Neural cell (in vitro differentiated cells): ENCODE measurements around the gene CCDC106. TPM values are rescaled to one million over a fixed set of nuclear protein-coding genes. Genes with fewer than 3 reads are reported as not detected.

Experiments
- H2AFZ ChIP-seq: fragments of 200-600, 300-800 bp; sonication (generic), shearing (Covaris generic); 2 replicates; pipeline ENCODE4 v1.6.0; 2014; ENCODE audit warnings: low read depth, mild to moderate bottlenecking, antibody characterized with exemption, low read length, moderate library complexity
- H3F3A ChIP-seq: fragments of 200-600 bp; shearing (Covaris generic); 2 replicates; pipeline ENCODE4 v1.6.1; 2016; ENCODE audit warnings: mild to moderate bottlenecking, moderate library complexity, mixed read lengths, antibody characterized with exemption, low read length; ENCODE audit not compliant: insufficient read depth, poor library complexity, severe bottlenecking
- H3K27ac ChIP-seq: fragments of 200-600, 300-800 bp; sonication (generic), shearing (Covaris generic); 2 replicates; pipeline ENCODE4 v1.5.1; 2014; ENCODE audit warnings: mild to moderate bottlenecking, low read length, moderate library complexity
- H3K27me3 ChIP-seq: fragments of 300-800, 200-600 bp; sonication (generic), shearing (Covaris generic); 2 replicates; pipeline ENCODE4 v1.6.0; 2014; ENCODE audit warnings: mild to moderate bottlenecking, low read depth, low read length, moderate library complexity; ENCODE audit not compliant: insufficient read depth
- H3K36me3 ChIP-seq: fragments of 300-800, 200-600 bp; sonication (generic), shearing (Covaris generic); 2 replicates; pipeline ENCODE4 v1.5.1; 2014; ENCODE audit warnings: mild to moderate bottlenecking, antibody characterized with exemption, low read length, moderate library complexity; ENCODE audit not compliant: insufficient read depth
- H3K4me2 ChIP-seq: fragments of 300-800, 200-600 bp; sonication (generic), shearing (Covaris generic); 2 replicates; pipeline ENCODE4 v1.6.0; 2014; ENCODE audit warnings: mild to moderate bottlenecking, low read length
- H3K4me3 ChIP-seq: fragments of 300-800, 200-600 bp; sonication (generic), shearing (Covaris generic); 2 replicates; pipeline ENCODE4 v1.5.1; 2014; ENCODE audit warnings: mild to moderate bottlenecking, low read length, moderate library complexity
- H3K79me2 ChIP-seq: fragments of 200-600 bp; shearing (Covaris generic); replicated peaks from 2 replicates; pipeline ENCODE4 v1.6.0; 2014; ENCODE audit warnings: mild to moderate bottlenecking, low read length, moderate library complexity; ENCODE audit not compliant: insufficient read depth
- H3K9ac ChIP-seq: fragments of 300-800, 200-600 bp; sonication (generic), shearing (Covaris generic); 2 replicates; pipeline ENCODE4 v1.6.1; 2016; ENCODE audit warnings: mild to moderate bottlenecking, low read length, mixed read lengths
- H3K9me2 ChIP-seq: fragments of 200-600 bp; shearing (Covaris generic); 2 replicates; pipeline ENCODE4 v1.6.1; 2016; ENCODE audit warnings: mild to moderate bottlenecking, low read length, mixed read lengths; ENCODE audit not compliant: insufficient read depth
- H3K9me3 ChIP-seq: fragments of 200-600, 300-800 bp; sonication (generic), shearing (Covaris generic); 2 replicates; pipeline ENCODE4 v1.6.1; 2016; ENCODE audit warnings: mild to moderate bottlenecking, mixed run types, low read length, moderate library complexity, mixed read lengths
- H4K20me1 ChIP-seq: fragments of 200-600 bp; shearing (Covaris generic); 2 replicates; pipeline ENCODE4 v1.6.1; 2016; ENCODE audit warnings: mild to moderate bottlenecking, mixed run types; ENCODE audit not compliant: insufficient read depth
- EP300 ChIP-seq: fragments of 450-650 bp; conservative IDR thresholded peaks from 2 replicates; pipeline ENCODE4 v1.6.1; 2014; ENCODE audit warnings: antibody characterized with exemption, mild to moderate bottlenecking, moderate library complexity; ENCODE audit not compliant: poor library complexity, severe bottlenecking
- EZH2 ChIP-seq: fragments of 200-600, 300-800 bp; shearing (Covaris generic), sonication (generic); IDR thresholded peaks from 2 replicates; pipeline ENCODE4 v1.6.1; 2014; ENCODE audit warnings: antibody characterized with exemption, low read length, borderline replicate concordance, mild to moderate bottlenecking; ENCODE audit not compliant: insufficient read depth, poor library complexity, severe bottlenecking
- MXI1 ChIP-seq: fragments of 450-650 bp; conservative IDR thresholded peaks from 2 replicates; pipeline ENCODE4 v1.6.1; 2014; ENCODE audit warnings: antibody characterized with exemption, mild to moderate bottlenecking; ENCODE audit not compliant: poor library complexity, severe bottlenecking
- POLR2AphosphoS5 ChIP-seq: IDR thresholded peaks from 2 replicates; pipeline ENCODE4 v1.6.1; 2012
- RAD21 ChIP-seq: fragments of 450-650 bp; conservative IDR thresholded peaks from 2 replicates; pipeline ENCODE4 v1.6.1; 2014; ENCODE audit warnings: antibody characterized with exemption, mild to moderate bottlenecking, moderate library complexity
- SMC3 ChIP-seq: fragments of 450-650 bp; conservative IDR thresholded peaks from 2 replicates; pipeline ENCODE4 v1.6.1; 2014; ENCODE audit warnings: antibody characterized with exemption, mild to moderate bottlenecking, moderate library complexity; ENCODE audit not compliant: poor library complexity
- TAF1 ChIP-seq: IDR thresholded peaks from 2 replicates; pipeline ENCODE4 v1.6.1; 2012; ENCODE audit warnings: low read depth
- polyA plus RNA-seq: library from polyadenylated mRNA; depleted of rRNA; stranded (reverse); fragments of >200 nt; gene quantifications from 2 replicates; pipeline ENCODE4 v1.2.3, GENCODE V29; 2014
- TF ChIP-seq, protein P1 (sequence below): IDR thresholded peaks from 2 replicates; pipeline ENCODE4 v1.6.1; 2012; ENCODE audit warnings: borderline replicate concordance
- TF ChIP-seq, protein P2 (sequence below): fragments of 450-650 bp; IDR thresholded peaks from 2 replicates; pipeline ENCODE4 v1.5.1; 2014; ENCODE audit warnings: antibody characterized with exemption, mild to moderate bottlenecking, moderate library complexity; ENCODE audit not compliant: poor library complexity, severe bottlenecking

CCDC106 gene
- polyA plus RNA-seq, 1 donor from 2014 or later = 33.8 TPM

DNA sequence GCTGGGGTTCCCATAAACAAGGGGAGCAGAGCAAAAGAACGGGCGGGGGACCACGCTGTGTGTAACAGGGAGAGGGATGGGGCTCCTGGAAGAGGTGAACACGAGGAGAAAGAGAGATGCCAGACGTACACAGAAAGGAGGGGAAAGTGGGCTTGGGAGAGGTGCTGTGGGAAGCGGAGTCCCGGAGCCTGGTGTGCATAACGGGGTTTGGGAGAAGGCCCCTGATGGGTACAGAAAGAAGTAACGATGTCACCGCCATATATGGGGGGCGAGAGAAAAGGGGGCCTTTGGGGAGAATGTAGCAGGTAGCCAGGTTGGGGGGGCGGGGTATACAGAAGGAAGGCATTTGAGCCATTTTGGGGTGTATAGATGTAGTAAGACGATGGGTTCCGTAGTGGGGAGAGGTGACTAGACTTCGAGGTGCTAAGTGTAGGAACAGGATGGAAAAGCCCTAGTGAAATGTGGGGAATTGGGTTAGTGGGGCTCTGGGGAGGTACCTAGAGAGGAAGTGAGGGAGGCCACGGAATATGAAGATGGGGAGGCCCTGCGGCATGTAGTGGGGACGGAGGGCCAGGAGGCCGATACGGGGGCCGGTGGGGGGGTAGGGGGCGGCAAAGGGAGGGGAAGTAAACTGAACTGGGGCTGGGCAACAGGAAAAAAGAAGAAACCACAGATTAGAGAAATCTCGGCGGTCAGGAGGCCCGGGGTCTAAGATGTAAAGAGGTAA is 6.4 kb upstream of the CCDC106 start:
- TF ChIP-seq EP300 (no peak), TAF1 (no peak), MXI1 (no peak), POLR2AphosphoS5 (no peak), SMC3 (no peak), EZH2 (no peak), RAD21 (no peak)
- TF ChIP-seq, protein P1, sequence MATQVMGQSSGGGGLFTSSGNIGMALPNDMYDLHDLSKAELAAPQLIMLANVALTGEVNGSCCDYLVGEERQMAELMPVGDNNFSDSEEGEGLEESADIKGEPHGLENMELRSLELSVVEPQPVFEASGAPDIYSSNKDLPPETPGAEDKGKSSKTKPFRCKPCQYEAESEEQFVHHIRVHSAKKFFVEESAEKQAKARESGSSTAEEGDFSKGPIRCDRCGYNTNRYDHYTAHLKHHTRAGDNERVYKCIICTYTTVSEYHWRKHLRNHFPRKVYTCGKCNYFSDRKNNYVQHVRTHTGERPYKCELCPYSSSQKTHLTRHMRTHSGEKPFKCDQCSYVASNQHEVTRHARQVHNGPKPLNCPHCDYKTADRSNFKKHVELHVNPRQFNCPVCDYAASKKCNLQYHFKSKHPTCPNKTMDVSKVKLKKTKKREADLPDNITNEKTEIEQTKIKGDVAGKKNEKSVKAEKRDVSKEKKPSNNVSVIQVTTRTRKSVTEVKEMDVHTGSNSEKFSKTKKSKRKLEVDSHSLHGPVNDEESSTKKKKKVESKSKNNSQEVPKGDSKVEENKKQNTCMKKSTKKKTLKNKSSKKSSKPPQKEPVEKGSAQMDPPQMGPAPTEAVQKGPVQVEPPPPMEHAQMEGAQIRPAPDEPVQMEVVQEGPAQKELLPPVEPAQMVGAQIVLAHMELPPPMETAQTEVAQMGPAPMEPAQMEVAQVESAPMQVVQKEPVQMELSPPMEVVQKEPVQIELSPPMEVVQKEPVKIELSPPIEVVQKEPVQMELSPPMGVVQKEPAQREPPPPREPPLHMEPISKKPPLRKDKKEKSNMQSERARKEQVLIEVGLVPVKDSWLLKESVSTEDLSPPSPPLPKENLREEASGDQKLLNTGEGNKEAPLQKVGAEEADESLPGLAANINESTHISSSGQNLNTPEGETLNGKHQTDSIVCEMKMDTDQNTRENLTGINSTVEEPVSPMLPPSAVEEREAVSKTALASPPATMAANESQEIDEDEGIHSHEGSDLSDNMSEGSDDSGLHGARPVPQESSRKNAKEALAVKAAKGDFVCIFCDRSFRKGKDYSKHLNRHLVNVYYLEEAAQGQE = no peak
- TF ChIP-seq, protein P2, sequence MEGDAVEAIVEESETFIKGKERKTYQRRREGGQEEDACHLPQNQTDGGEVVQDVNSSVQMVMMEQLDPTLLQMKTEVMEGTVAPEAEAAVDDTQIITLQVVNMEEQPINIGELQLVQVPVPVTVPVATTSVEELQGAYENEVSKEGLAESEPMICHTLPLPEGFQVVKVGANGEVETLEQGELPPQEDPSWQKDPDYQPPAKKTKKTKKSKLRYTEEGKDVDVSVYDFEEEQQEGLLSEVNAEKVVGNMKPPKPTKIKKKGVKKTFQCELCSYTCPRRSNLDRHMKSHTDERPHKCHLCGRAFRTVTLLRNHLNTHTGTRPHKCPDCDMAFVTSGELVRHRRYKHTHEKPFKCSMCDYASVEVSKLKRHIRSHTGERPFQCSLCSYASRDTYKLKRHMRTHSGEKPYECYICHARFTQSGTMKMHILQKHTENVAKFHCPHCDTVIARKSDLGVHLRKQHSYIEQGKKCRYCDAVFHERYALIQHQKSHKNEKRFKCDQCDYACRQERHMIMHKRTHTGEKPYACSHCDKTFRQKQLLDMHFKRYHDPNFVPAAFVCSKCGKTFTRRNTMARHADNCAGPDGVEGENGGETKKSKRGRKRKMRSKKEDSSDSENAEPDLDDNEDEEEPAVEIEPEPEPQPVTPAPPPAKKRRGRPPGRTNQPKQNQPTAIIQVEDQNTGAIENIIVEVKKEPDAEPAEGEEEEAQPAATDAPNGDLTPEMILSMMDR = no peak
- Histone ChIP-seq H3K36me3 (no peaks in the 10 kb centered on the region), H3K9me2 (no peaks in the 10 kb centered on the region), H3K27me3 (no peaks in the 10 kb centered on the region), H2AFZ (peak overlapping the region; percentile 25), H3K79me2 (peaks cover 29% of the 10 kb centered on the region), H3K4me3 (peak overlapping the region; percentile 78), H4K20me1 (no peaks in the 10 kb centered on the region), H3F3A (no peaks in the 10 kb centered on the region), H3K4me2 (peak overlapping the region; percentile 91), H3K27ac (peak overlapping the region; percentile 64), H3K9ac (peak overlapping the region; percentile 88), H3K9me3 (no peaks in the 10 kb centered on the region)

DNA sequence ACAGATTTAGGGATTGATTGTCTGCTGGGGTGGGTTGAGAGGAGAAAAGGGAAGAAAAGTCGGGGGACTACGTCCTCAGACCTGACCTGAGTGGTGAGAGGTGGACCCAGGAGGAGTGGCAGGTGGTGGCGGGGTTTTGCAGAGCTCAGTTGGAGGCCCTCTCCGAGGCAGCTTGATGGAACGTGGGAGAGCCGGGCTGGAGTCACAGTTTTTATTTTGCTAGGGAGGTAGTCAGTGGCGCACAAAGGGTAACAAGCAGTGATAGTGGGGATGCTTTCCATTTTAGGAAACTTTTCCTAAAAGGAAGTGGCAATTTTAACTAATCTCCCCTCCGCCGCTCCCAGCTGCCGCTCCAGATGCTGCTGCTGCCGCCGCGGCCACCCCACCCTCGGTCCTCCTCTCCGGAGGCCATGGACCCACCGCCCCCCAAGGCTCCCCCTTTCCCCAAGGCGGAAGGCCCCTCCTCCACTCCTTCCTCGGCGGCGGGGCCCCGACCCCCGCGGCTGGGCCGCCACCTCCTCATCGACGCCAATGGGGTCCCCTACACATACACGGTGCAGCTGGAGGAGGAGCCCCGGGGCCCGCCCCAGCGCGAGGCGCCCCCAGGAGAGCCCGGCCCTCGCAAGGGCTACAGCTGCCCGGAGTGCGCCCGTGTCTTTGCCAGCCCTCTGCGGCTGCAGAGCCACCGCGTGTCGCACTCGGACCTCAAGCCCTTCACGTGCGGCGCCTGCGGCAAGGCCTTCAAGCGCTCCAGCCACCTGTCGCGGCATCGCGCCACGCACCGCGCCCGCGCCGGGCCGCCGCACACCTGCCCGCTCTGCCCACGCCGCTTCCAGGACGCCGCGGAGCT is 5.6 kb upstream of the CCDC106 start:
- no peak for TF ChIP-seq MXI1
- H3K9me2 ChIP-seq = no peaks in the 10 kb centered on the region
- H3K9ac ChIP-seq = peak overlapping the region; percentile 88
- no peak overlapping the region for H3K27ac ChIP-seq
- H3K4me3 ChIP-seq = peak overlapping the region; percentile 78
- no peaks in the 10 kb centered on the region for H3F3A ChIP-seq
- H3K9me3 ChIP-seq = no peaks in the 10 kb centered on the region
- H2AFZ ChIP-seq = no peak overlapping the region
- no peaks in the 10 kb centered on the region for H4K20me1 ChIP-seq
- peak overlapping the region; percentile 91 for H3K4me2 ChIP-seq
- H3K79me2 ChIP-seq = peaks cover 32% of the 10 kb centered on the region
- H3K36me3 ChIP-seq = no peaks in the 10 kb centered on the region
- no peaks in the 10 kb centered on the region for H3K27me3 ChIP-seq
